Suprapubic skin (tissue), 3 donors: ENCODE results near the gene ODAD4.

Source experiments
- EP300 ChIP-seq: sonication (generic); formaldehyde crosslinking; IDR thresholded peaks from one replicate; pipeline ENCODE4 v1.6.1; 2017; ENCODE audit warnings: antibody characterized with exemption
- POLR2A ChIP-seq, 2 donors: fragments of 450-650 bp; IDR thresholded peaks; one replicate each; pipeline ENCODE4 v1.6.1; 2017; ENCODE audit warnings: antibody characterized with exemption in 2 of 2, mild to moderate bottlenecking in 2 of 2, moderate library complexity in 2 of 2
- TF ChIP-seq, protein P1 (sequence below), 2 donors: fragments of 200-600 bp in 1 of 2; fragments of 450-650 bp in 1 of 2; sonication (generic) in 1 of 2; IDR thresholded peaks; one replicate each; pipeline ENCODE4 v1.5.1; 2016 to 2019; ENCODE audit warnings: antibody characterized with exemption in 2 of 2, mild to moderate bottlenecking in 1 of 2, moderate library complexity in 1 of 2

DNA sequence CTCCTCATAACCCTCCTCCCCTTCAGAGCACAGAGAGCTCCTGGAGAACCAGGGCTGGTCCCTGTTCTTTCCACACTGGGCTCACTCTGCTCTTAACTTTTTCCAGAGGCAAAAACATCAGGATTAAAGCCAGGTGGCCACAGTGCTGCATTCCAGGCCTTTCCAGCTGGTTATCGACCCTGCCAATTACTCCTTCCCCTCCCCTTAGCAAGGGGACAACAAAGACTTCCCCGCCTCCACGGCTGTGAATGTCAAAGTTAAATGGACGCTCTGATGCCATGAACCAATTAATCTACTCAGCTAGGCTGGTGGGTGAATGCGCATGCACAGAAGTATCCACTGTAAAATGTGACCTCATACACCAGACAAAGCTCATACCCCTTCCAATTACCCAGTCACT is 34.8 kb upstream of the ODAD4 start:
- TF ChIP-seq, protein P1, sequence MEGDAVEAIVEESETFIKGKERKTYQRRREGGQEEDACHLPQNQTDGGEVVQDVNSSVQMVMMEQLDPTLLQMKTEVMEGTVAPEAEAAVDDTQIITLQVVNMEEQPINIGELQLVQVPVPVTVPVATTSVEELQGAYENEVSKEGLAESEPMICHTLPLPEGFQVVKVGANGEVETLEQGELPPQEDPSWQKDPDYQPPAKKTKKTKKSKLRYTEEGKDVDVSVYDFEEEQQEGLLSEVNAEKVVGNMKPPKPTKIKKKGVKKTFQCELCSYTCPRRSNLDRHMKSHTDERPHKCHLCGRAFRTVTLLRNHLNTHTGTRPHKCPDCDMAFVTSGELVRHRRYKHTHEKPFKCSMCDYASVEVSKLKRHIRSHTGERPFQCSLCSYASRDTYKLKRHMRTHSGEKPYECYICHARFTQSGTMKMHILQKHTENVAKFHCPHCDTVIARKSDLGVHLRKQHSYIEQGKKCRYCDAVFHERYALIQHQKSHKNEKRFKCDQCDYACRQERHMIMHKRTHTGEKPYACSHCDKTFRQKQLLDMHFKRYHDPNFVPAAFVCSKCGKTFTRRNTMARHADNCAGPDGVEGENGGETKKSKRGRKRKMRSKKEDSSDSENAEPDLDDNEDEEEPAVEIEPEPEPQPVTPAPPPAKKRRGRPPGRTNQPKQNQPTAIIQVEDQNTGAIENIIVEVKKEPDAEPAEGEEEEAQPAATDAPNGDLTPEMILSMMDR (IDR thresholded peaks at IDR 0.05), result no peak
- TF ChIP-seq POLR2A (IDR thresholded peaks at IDR 0.05) (no peak), EP300 (no peak)
